ENCODE data around the gene TMEM53.

DNA sequence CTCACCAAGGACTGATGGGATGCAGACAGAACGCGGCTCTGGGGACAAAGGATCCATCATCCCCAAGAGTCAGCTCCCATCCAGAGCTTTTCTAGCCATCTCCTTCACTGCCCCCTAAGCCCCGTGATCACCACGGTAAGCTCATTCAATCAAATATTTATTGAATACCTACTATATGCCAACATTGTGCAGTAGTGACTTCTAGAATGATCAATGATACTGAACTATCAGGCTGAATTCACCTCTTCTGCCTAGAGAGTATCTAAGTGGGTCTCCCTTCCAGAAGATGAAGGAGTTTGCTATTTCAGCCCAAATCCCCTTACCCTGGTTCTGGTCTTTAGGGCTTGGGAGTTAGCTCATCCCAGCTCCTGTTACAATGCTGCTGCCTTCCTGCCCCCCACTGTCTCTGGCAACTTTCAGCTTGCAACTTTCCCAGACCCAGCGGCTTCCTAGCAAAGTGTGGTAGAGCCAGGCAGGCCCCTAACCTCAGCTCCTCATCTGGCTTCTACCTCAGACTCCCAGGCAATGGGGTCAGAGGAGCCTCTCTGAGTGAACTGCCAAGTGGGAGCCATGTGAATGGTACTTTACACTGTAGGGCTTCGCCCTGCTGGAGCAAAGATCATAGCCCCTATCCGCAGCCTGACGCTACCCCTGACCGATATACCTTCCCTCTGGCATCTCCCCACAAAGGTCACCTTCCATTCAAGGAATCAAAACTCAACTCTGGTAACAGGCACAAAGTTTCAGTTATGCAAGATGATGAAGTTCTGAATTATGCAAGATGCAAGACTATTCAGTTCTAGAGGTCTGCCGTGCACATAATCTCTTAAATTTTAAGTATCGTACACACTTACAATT is 20.9 kb downstream of the TMEM53 start:
- TF ChIP-seq POLR2AphosphoS5 (IDR thresholded peaks at IDR 0.05; ENCODE audit: low read depth, low read length) (no peak), POLR2A (IDR thresholded peaks at IDR 0.05; ENCODE audit: low read depth, low read length) (no peak)

All from GM12892 (cell line).